T47D (cell line): ENCODE results near the gene MKKS.
"Not testable (repeated sequence)": the region's sequence is repeated elsewhere in the genome, so short reads cannot be mapped to it uniquely, and the experiment has no call there.

Experiments used
- DNase-seq, 2 experiments: peaks; one replicate each; pipeline versions ENCODE4 v3.0.0 to v3.0.0-alpha.2; 2011 to 2012; ENCODE audit warnings: low read depth in 1 of 2, low spot score in 1 of 2
- JUND ChIP-seq: IDR thresholded peaks from 2 replicates; pipeline ENCODE4 v1.6.1; 2012; ENCODE audit warnings: low read depth
- in situ Hi-C: cut with HindIII; loops from 2 replicates; pipeline ENCODE4 v1.10.0; 2016; ENCODE audit warnings: low sequenced_read_pairs, low pct_unique_long_range_greater_than_20kb

MKKS gene

GRCh38 chr20:10419550-10420133 is 14.4 kb downstream of the MKKS start:
- in situ Hi-C loops: no loop called here
- no peak for DNase-seq
- TF ChIP-seq JUND: no peak

GRCh38 chr20:10417218-10417617 is 16.8 kb downstream of the MKKS start:
- DNase-seq, in situ Hi-C loops: not testable (repeated sequence)

DNA sequence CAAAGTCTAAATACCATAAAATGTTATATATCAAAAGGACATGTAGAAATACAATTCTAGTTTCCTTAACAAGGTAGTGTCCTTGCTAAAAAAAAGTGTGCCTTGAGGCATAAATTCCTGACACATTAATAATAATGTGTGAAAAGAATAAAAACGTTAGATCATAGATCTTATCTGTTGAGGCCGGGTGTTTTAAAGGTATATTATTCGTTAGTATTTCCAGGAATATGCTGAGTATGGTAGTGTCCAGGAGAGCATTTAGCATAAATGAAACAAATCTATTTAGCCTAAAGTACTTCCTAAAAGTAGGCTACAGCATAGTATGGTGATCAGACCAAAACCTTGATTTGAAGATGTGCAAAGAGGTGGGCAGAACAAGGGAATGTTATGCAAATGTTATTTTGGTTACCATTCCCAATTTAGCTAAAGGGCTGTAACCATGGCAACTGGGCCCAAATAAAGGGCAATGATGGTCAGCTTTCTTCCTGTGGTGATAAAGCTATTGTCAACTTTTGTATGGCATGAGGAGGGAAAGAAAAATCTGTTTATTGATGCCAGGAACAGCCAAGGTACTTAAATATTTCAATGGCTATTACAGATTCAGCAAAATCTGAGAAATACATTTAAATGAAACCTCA is 18.9 kb downstream of the MKKS start:
- no peak for TF ChIP-seq JUND
- in situ Hi-C loops: no loop called here
- no peak for DNase-seq

DNA sequence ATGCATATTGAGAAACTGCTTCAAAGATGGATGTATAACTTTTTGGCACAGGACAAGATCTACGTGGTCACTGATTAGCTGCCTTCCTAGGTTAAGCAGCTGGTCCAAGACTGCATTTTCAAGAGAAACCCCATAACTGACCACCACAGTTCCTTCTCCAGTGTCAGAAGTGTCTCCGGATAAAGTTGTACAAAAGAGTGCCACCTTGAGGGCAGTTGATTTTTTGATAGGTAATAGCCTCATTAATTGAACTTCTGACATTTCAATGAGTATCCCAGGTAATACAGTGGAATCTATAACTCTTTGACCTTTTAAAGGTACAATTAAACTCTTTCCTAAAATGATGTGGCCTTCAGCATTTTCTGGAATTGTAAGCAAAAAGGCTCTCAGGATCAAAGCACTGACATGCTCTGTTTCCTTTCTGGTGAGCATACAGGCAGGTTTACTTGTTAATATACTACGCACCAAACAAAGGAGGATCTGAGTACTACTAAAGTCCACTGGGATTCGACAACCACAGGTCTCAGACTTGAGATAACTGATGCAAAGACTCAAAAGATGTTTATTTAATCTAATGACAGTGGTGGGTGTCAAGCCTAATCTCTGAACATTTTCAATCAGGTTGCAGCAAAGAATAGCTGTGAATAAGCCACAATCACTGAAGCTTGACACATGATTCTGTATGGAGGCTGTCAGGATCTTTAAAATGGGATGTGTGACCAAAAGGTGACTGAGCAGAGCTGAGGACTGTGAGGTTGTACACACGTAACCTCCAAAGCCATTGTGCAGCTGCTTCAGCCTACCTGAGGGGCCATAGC is 21.2 kb downstream of the MKKS start:
- no peak for TF ChIP-seq JUND
- no peak for DNase-seq
- in situ Hi-C loops: no loop called here

DNA sequence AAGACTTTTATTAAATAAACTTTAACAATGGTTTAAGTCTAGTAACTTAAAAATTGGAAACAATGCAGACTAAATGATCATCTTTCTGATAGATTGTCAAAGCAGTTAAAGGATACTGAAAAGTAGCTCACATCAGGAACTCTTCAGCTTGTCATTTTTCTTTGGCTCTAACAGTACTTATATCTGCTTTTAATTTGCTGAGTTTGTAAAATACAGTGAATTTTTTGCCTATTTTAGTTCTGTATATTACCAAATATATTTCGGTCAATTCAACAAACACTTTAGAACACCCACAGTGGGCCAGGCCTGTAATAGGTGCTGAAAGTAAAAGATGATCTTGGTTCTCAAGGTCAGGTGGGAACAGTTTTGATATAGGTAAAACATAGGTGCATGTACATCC is 22.3 kb downstream of the MKKS start:
- no peak for DNase-seq
- in situ Hi-C loops: no loop called here
- no peak for TF ChIP-seq JUND

- in situ Hi-C loops: no loop called here
- TF ChIP-seq JUND: no peak
- no peak for DNase-seq
Measured at GRCh38 chr20:10408108-10408813, 25.8 kb downstream of the MKKS start.

GRCh38 chr20:10404959-10405530 is 29.0 kb downstream of the MKKS start:
- in situ Hi-C loops: no loop called here
- DNase-seq: no peak
- TF ChIP-seq JUND: no peak

- DNase-seq: no peak
- no peak for TF ChIP-seq JUND
- in situ Hi-C loops: no loop called here
Measured at GRCh38 chr20:10404023-10404628, 29.9 kb downstream of the MKKS start.

DNA sequence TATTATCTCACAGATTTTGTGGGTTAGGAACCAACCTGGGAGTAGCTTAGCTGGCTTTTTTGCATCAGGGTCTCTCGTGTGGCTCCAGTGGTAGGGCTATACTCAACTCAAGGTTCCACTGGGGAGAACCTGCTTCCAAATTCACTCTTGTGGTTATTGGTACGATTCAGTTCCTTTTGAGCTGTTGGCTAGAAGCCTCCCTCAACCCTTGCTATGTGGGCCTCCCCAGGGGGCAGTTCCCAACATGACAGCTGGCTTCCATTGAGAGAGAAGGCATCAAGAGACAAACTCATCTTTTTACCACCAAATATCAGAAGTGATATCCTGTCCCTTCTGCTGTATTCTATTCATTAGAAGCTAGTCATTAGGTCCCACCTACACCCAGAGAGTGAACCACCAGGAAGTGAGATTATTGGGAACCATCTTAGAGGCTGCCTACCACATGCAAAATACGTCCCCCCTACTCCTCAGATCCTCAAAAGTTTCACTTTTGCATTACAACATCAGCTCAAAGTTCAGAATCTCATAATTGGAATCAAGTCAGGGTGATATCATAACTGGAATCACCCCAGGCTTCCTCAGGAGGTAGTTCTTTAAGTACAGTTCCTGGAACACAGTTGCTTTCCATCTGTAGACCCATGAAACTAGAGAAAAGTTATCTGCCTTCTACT is 30.9 kb downstream of the MKKS start:
- no peak for DNase-seq
- no peak for TF ChIP-seq JUND
- in situ Hi-C loops: no loop called here

DNA sequence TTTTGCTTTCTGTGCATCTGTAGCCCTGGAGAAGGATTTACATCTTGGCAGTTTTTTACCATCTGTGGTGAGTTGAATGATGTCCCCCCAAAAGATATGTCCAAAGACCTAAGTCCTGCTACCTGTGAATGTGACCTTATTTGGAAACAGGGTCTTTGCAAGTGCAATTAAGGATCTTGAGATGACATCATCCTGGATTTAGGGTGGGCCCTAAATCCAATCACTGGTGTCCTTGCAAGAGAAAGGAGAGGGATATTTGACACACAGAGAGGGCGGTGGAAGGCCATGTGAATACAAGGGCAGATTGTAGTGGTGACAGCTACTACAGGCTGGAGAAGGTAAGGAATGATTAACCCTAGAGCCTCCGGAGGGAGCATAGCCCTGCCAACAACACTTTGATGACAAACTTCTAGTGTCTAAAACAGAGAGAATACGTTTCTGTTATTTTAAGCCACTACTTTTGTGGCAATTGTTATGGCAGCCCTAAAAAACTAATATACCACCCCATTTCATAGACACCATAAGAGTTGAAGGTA is 35.1 kb downstream of the MKKS start:
- in situ Hi-C loops: no loop called here
- no peak for TF ChIP-seq JUND
- DNase-seq: no peak

- DNase-seq, in situ Hi-C loops: not testable (repeated sequence)
Measured at GRCh38 chr20:10394752-10395151, 39.3 kb downstream of the MKKS start.
